HG03439 (cell line): ENCODE measurements around the gene RHOBTB3.
"Not testable (repeated sequence)": the region's sequence is repeated elsewhere in the genome, so short reads cannot be mapped to it uniquely, and the experiment has no call there.

Experiments used
- ATAC-seq: cut with Tn5 transposase; IDR thresholded peaks from one replicate; pipeline ENCODE4 v1.9.1; 2021; ENCODE audit warnings: mild to moderate bottlenecking, moderate library complexity; ENCODE audit not compliant: unreplicated experiment

The RHOBTB3 gene

GRCh38 chr5:95730730-95731570, at the start of gene RHOBTB3:
Gene RHOBTB3, plus strand, starts transcription at chr5:95731336. Its CDS starts 347 bp downstream, at chr5:95731683.
- ATAC-seq, result peak; percentile 49

- no peak for ATAC-seq
Measured at GRCh38 chr5:95682891-95683290, 48.2 kb upstream of the RHOBTB3 start, which contains the start of gene SPATA9. Gene SPATA9, minus strand, starts transcription at chr5:95682991. Its CDS starts 137 bp downstream, at chr5:95682854.

GRCh38 chr5:95684361-95684760, 46.8 kb upstream of the RHOBTB3 start:
- ATAC-seq, result no peak

GRCh38 chr5:95686651-95687050, 44.5 kb upstream of the RHOBTB3 start:
- no peak for ATAC-seq

- no peak for ATAC-seq
Measured at GRCh38 chr5:95689680-95690079, 41.5 kb upstream of the RHOBTB3 start.

- ATAC-seq, result no peak
Measured at GRCh38 chr5:95690333-95690732, 40.8 kb upstream of the RHOBTB3 start.

- no peak for ATAC-seq
Measured at GRCh38 chr5:95697781-95698681, 33.1 kb upstream of the RHOBTB3 start.

GRCh38 chr5:95699337-95699736, 31.8 kb upstream of the RHOBTB3 start:
- ATAC-seq, result no peak

GRCh38 chr5:95701074-95701473, 30.1 kb upstream of the RHOBTB3 start:
- ATAC-seq, result no peak

GRCh38 chr5:95704150-95704549, 27.0 kb upstream of the RHOBTB3 start:
- no peak for ATAC-seq

GRCh38 chr5:95706196-95706595, 24.9 kb upstream of the RHOBTB3 start:
- not testable (repeated sequence) for ATAC-seq

- ATAC-seq, result no peak
Measured at GRCh38 chr5:95707055-95707454, 24.1 kb upstream of the RHOBTB3 start.

GRCh38 chr5:95707534-95708188, 23.5 kb upstream of the RHOBTB3 start:
- ATAC-seq, result not testable (repeated sequence)

GRCh38 chr5:95708876-95709275, 22.3 kb upstream of the RHOBTB3 start:
- no peak for ATAC-seq

GRCh38 chr5:95709967-95710650, 21.0 kb upstream of the RHOBTB3 start:
- ATAC-seq, result no peak

- not testable (repeated sequence) for ATAC-seq
Measured at GRCh38 chr5:95710651-95711500, 20.3 kb upstream of the RHOBTB3 start.

GRCh38 chr5:95711501-95712346, 19.4 kb upstream of the RHOBTB3 start:
- no peak for ATAC-seq

GRCh38 chr5:95712347-95712958, 18.7 kb upstream of the RHOBTB3 start:
- ATAC-seq, result no peak
